A549 (cell line): ENCODE data around the gene LAMA1.

Experiments used
- CHD2 ChIP-seq: fragments of 150-350 bp; IDR thresholded peaks from 2 replicates; pipeline ENCODE4 v1.6.1; 2014; ENCODE audit warnings: low read length; ENCODE audit not compliant: partially characterized antibody
- CTCF ChIP-seq: fragments of >200 bp; sonication (Bioruptor Twin); formaldehyde crosslinking; IDR thresholded peaks from 3 replicates; pipeline ENCODE4 v1.5.1; 2016
- EP300 ChIP-seq, 2 experiments: fragments of >200 bp; sonication (Bioruptor Twin); formaldehyde crosslinking; IDR thresholded peaks; 2 replicates in 1 of 2; 3 replicates in 1 of 2; pipeline ENCODE4 v1.6.1; 2016 to 2017
- ESRRA ChIP-seq: fragments of 150-350 bp; IDR thresholded peaks from 2 replicates; pipeline ENCODE4 v1.6.1; 2014; ENCODE audit warnings: mild to moderate bottlenecking, low read length, borderline replicate concordance
- FOSL2 ChIP-seq, 2 experiments: fragments of 450-650 bp in 1 of 2; fragments of >200 bp in 1 of 2; sonication (Bioruptor Twin) in 1 of 2; formaldehyde crosslinking; IDR thresholded peaks; 2 replicates each; pipeline versions ENCODE4 v1.5.0 to v1.6.1; 2016 to 2020; ENCODE audit warnings: mild to moderate bottlenecking in 1 of 2, moderate library complexity in 1 of 2
- GATA3 ChIP-seq: IDR thresholded peaks from 2 replicates; pipeline ENCODE4 v1.6.1; 2012; ENCODE audit warnings: borderline replicate concordance
- HES2 ChIP-seq: fragments of >200 bp; sonication (Bioruptor Twin); formaldehyde crosslinking; IDR thresholded peaks from 2 replicates; pipeline ENCODE4 v1.6.1; 2016
- MAZ ChIP-seq: fragments of 150-350 bp; IDR thresholded peaks from 2 replicates; pipeline ENCODE4 v1.6.1; 2014; ENCODE audit warnings: antibody characterized with exemption, low read depth, low read length, borderline replicate concordance
- POLR2A ChIP-seq: IDR thresholded peaks from 2 replicates; pipeline ENCODE4 v1.6.1; 2012; ENCODE audit warnings: mild to moderate bottlenecking, low read length
- RAD21 ChIP-seq, 2 experiments: fragments of >200 bp in 1 of 2; sonication (Bioruptor Twin) in 1 of 2; formaldehyde crosslinking in 1 of 2; IDR thresholded peaks in 1 of 2; conservative IDR thresholded peaks in 1 of 2; 2 replicates in 1 of 2; 3 replicates in 1 of 2; pipeline ENCODE4 v1.6.1; 2012 to 2018; ENCODE audit warnings: inconsistent platforms in 1 of 2
- REST ChIP-seq: fragments of 200-600 bp; sonication (generic); IDR thresholded peaks from 2 replicates; pipeline ENCODE4 v1.6.1; 2016; ENCODE audit warnings: antibody characterized with exemption, mild to moderate bottlenecking, moderate library complexity

GRCh38 chr18:7017013-7017412, 100.6 kb downstream of the LAMA1 start:
- TF ChIP-seq GATA3 (no peak), CTCF (no peak), REST (no peak), HES2 (no peak), MAZ (no peak), CHD2 (no peak), ESRRA (no peak), RAD21 (conservative IDR thresholded peaks at IDR 0.05 in 1 of 2, IDR thresholded peaks at IDR 0.05 in 1 of 2) (no peak), FOSL2 (IDR thresholded peaks at IDR 0.05) (no peak), FOSL2 (CRISPR knock-in tag; IDR thresholded peaks at IDR 0.05) (no peak), EP300 (IDR thresholded peaks at IDR 0.05) (no peak), POLR2A (no peak)
